ENCODE data around the gene PAN2.

GRCh38 chr12:56321027-56321426 lies 12.8 kb downstream of the PAN2 start:
- TF ChIP-seq CTCF (IDR thresholded peaks at IDR 0.05; ENCODE audit: insufficient read depth, low read length) (no peak), GABPA (IDR thresholded peaks at IDR 0.05; ENCODE audit: low read depth) (no peak), POLR2AphosphoS5 (IDR thresholded peaks at IDR 0.05; ENCODE audit: low read depth) (no peak), REST (IDR thresholded peaks at IDR 0.05; ENCODE audit: insufficient replicate concordance, low read depth) (no peak), SPI1 (IDR thresholded peaks at IDR 0.05; ENCODE audit: borderline replicate concordance, low read depth) (no peak)
